GM23338 (cell line): ENCODE results near the gene PDE10A.

Source experiments
- CREB1 ChIP-seq: fragments of 250-450 bp; sonication (Bioruptor Pico); IDR thresholded peaks from 2 replicates; pipeline ENCODE4 v1.5.0; 2020; ENCODE audit warnings: low read depth, mild to moderate bottlenecking, moderate library complexity
- EZH2 ChIP-seq: fragments of 200-600 bp; sonication (generic); IDR thresholded peaks from one replicate; pipeline ENCODE4 v1.8.0; 2017; ENCODE audit warnings: antibody characterized with exemption, mild to moderate bottlenecking, low read depth; ENCODE audit not compliant: unreplicated experiment
- EZH2phosphoT487 ChIP-seq: fragments of 200-600 bp; sonication (generic); IDR thresholded peaks from one replicate; pipeline ENCODE4 v1.8.1; 2018; ENCODE audit warnings: antibody characterized with exemption; ENCODE audit not compliant: unreplicated experiment
- JUNB ChIP-seq: IDR thresholded peaks from one replicate; pipeline ENCODE4 v1.6.1; 2016; ENCODE audit warnings: antibody characterized with exemption; ENCODE audit not compliant: unreplicated experiment
- POLR2AphosphoS5 ChIP-seq: IDR thresholded peaks from 2 replicates; pipeline ENCODE4 v1.6.1; 2016; ENCODE audit warnings: antibody characterized with exemption, low read depth
- STAT1 ChIP-seq: IDR thresholded peaks from one replicate; pipeline ENCODE4 v1.6.1; 2016; ENCODE audit warnings: antibody characterized with exemption; ENCODE audit not compliant: unreplicated experiment
- ZNF114 ChIP-seq: fragments of 250-450 bp; sonication (Bioruptor Pico); IDR thresholded peaks from 2 replicates; pipeline ENCODE4 v1.5.0; 2020; ENCODE audit warnings: mild to moderate bottlenecking, moderate library complexity
- ZNF331 ChIP-seq: fragments of 250-450 bp; sonication (Bioruptor Pico); IDR thresholded peaks from 2 replicates; pipeline ENCODE4 v1.5.0; 2020; ENCODE audit warnings: low read depth, mild to moderate bottlenecking, moderate library complexity
- TF ChIP-seq, protein P1 (sequence below), 2 experiments: fragments of 200-600 bp in 1 of 2; sonication (generic) in 1 of 2; conservative IDR thresholded peaks; 2 replicates each; pipeline versions ENCODE4 v1.5.1 to v1.6.1; 2016 to 2017; ENCODE audit warnings: antibody characterized with exemption in 2 of 2, low read depth in 2 of 2, mild to moderate bottlenecking in 2 of 2, moderate library complexity in 1 of 2
- TF ChIP-seq, protein P2 (sequence below): IDR thresholded peaks from one replicate; pipeline ENCODE4 v1.6.1; 2018; ENCODE audit warnings: antibody characterized with exemption; ENCODE audit not compliant: unreplicated experiment
- TF ChIP-seq, protein P3 (sequence below): fragments of 250-450 bp; sonication (Bioruptor Pico); IDR thresholded peaks from 2 replicates; pipeline ENCODE4 v1.5.0; 2020; ENCODE audit warnings: mild to moderate bottlenecking, moderate library complexity
- TF ChIP-seq, protein P4 (sequence below): IDR thresholded peaks from 2 replicates; pipeline ENCODE4 v1.6.1; 2016; ENCODE audit warnings: antibody characterized with exemption

GRCh38 chr6:165562421-165563090 is 100.5 kb downstream of the PDE10A start:
- TF ChIP-seq, protein P1, sequence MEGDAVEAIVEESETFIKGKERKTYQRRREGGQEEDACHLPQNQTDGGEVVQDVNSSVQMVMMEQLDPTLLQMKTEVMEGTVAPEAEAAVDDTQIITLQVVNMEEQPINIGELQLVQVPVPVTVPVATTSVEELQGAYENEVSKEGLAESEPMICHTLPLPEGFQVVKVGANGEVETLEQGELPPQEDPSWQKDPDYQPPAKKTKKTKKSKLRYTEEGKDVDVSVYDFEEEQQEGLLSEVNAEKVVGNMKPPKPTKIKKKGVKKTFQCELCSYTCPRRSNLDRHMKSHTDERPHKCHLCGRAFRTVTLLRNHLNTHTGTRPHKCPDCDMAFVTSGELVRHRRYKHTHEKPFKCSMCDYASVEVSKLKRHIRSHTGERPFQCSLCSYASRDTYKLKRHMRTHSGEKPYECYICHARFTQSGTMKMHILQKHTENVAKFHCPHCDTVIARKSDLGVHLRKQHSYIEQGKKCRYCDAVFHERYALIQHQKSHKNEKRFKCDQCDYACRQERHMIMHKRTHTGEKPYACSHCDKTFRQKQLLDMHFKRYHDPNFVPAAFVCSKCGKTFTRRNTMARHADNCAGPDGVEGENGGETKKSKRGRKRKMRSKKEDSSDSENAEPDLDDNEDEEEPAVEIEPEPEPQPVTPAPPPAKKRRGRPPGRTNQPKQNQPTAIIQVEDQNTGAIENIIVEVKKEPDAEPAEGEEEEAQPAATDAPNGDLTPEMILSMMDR (conservative IDR thresholded peaks at IDR 0.05; ENCODE audit: low read depth in 2 of 2) = peak in 1 of 2 experiments; percentile 49; a peak in 2 of 4 replicates
- TF ChIP-seq, protein P2, sequence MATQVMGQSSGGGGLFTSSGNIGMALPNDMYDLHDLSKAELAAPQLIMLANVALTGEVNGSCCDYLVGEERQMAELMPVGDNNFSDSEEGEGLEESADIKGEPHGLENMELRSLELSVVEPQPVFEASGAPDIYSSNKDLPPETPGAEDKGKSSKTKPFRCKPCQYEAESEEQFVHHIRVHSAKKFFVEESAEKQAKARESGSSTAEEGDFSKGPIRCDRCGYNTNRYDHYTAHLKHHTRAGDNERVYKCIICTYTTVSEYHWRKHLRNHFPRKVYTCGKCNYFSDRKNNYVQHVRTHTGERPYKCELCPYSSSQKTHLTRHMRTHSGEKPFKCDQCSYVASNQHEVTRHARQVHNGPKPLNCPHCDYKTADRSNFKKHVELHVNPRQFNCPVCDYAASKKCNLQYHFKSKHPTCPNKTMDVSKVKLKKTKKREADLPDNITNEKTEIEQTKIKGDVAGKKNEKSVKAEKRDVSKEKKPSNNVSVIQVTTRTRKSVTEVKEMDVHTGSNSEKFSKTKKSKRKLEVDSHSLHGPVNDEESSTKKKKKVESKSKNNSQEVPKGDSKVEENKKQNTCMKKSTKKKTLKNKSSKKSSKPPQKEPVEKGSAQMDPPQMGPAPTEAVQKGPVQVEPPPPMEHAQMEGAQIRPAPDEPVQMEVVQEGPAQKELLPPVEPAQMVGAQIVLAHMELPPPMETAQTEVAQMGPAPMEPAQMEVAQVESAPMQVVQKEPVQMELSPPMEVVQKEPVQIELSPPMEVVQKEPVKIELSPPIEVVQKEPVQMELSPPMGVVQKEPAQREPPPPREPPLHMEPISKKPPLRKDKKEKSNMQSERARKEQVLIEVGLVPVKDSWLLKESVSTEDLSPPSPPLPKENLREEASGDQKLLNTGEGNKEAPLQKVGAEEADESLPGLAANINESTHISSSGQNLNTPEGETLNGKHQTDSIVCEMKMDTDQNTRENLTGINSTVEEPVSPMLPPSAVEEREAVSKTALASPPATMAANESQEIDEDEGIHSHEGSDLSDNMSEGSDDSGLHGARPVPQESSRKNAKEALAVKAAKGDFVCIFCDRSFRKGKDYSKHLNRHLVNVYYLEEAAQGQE = no peak
- TF ChIP-seq EZH2phosphoT487 (no peak), CREB1 (CRISPR knock-in tag) (no peak), POLR2AphosphoS5 (no peak), EZH2 (no peak), STAT1 (no peak), JUNB (no peak), ZNF331 (CRISPR knock-in tag) (no peak), ZNF114 (CRISPR knock-in tag) (no peak)
- TF ChIP-seq, protein P3, sequence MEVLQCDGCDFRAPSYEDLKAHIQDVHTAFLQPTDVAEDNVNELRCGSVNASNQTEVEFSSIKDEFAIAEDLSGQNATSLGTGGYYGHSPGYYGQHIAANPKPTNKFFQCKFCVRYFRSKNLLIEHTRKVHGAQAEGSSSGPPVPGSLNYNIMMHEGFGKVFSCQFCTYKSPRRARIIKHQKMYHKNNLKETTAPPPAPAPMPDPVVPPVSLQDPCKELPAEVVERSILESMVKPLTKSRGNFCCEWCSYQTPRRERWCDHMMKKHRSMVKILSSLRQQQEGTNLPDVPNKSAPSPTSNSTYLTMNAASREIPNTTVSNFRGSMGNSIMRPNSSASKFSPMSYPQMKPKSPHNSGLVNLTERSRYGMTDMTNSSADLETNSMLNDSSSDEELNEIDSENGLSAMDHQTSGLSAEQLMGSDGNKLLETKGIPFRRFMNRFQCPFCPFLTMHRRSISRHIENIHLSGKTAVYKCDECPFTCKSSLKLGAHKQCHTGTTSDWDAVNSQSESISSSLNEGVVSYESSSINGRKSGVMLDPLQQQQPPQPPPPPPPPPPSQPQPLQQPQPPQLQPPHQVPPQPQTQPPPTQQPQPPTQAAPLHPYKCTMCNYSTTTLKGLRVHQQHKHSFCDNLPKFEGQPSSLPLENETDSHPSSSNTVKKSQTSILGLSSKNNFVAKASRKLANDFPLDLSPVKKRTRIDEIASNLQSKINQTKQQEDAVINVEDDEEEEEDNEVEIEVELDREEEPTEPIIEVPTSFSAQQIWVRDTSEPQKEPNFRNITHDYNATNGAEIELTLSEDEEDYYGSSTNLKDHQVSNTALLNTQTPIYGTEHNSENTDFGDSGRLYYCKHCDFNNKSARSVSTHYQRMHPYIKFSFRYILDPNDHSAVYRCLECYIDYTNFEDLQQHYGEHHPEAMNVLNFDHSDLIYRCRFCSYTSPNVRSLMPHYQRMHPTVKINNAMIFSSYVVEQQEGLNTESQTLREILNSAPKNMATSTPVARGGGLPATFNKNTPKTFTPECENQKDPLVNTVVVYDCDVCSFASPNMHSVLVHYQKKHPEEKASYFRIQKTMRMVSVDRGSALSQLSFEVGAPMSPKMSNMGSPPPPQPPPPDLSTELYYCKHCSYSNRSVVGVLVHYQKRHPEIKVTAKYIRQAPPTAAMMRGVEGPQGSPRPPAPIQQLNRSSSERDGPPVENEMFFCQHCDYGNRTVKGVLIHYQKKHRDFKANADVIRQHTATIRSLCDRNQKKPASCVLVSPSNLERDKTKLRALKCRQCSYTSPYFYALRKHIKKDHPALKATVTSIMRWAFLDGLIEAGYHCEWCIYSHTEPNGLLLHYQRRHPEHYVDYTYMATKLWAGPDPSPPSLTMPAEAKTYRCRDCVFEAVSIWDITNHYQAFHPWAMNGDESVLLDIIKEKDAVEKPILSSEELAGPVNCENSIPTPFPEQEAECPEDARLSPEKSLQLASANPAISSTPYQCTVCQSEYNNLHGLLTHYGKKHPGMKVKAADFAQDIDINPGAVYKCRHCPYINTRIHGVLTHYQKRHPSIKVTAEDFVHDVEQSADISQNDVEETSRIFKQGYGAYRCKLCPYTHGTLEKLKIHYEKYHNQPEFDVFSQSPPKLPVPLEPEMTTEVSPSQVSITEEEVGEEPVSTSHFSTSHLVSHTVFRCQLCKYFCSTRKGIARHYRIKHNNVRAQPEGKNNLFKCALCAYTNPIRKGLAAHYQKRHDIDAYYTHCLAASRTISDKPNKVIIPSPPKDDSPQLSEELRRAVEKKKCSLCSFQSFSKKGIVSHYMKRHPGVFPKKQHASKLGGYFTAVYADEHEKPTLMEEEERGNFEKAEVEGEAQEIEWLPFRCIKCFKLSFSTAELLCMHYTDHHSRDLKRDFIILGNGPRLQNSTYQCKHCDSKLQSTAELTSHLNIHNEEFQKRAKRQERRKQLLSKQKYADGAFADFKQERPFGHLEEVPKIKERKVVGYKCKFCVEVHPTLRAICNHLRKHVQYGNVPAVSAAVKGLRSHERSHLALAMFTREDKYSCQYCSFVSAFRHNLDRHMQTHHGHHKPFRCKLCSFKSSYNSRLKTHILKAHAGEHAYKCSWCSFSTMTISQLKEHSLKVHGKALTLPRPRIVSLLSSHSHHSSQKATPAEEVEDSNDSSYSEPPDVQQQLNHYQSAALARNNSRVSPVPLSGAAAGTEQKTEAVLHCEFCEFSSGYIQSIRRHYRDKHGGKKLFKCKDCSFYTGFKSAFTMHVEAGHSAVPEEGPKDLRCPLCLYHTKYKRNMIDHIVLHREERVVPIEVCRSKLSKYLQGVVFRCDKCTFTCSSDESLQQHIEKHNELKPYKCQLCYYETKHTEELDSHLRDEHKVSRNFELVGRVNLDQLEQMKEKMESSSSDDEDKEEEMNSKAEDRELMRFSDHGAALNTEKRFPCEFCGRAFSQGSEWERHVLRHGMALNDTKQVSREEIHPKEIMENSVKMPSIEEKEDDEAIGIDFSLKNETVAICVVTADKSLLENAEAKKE = no peak
- TF ChIP-seq, protein P4, sequence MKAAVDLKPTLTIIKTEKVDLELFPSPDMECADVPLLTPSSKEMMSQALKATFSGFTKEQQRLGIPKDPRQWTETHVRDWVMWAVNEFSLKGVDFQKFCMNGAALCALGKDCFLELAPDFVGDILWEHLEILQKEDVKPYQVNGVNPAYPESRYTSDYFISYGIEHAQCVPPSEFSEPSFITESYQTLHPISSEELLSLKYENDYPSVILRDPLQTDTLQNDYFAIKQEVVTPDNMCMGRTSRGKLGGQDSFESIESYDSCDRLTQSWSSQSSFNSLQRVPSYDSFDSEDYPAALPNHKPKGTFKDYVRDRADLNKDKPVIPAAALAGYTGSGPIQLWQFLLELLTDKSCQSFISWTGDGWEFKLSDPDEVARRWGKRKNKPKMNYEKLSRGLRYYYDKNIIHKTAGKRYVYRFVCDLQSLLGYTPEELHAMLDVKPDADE = no peak
